KMS-11 (cell line): ENCODE data around the gene ZBTB48.

ENCODE experiments used
- H2AFZ ChIP-seq: fragments of 200-600 bp; sonication (generic); 2 replicates; pipeline ENCODE4 v1.6.1; 2016; ENCODE audit warnings: antibody characterized with exemption, mixed run types, low read depth
- H3K27ac ChIP-seq: fragments of 200-600 bp; sonication (generic); 2 replicates; pipeline ENCODE4 v1.6.1; 2016; ENCODE audit warnings: mild to moderate bottlenecking, mixed run types
- H3K27me3 ChIP-seq: fragments of 200-600 bp; sonication (generic); 2 replicates; pipeline ENCODE4 v1.6.1; 2017; ENCODE audit warnings: mild to moderate bottlenecking, low read depth, mixed run types, moderate library complexity; ENCODE audit not compliant: insufficient read depth
- H3K36me3 ChIP-seq: fragments of 200-600 bp; sonication (generic); 2 replicates; pipeline ENCODE4 v1.6.1; 2017; ENCODE audit warnings: mild to moderate bottlenecking, mixed run types; ENCODE audit not compliant: insufficient read depth
- H3K4me1 ChIP-seq: fragments of 200-600 bp; sonication (generic); 2 replicates; pipeline ENCODE4 v1.6.1; 2016; ENCODE audit warnings: mild to moderate bottlenecking, low read depth, mixed run types; ENCODE audit not compliant: poor library complexity, severe bottlenecking
- H3K4me2 ChIP-seq: fragments of 200-600 bp; sonication (generic); 2 replicates; pipeline ENCODE4 v1.7.0; 2016; ENCODE audit warnings: mild to moderate bottlenecking, mixed run types
- H3K4me3 ChIP-seq: fragments of 200-600 bp; sonication (generic); IDR thresholded peaks from 2 replicates; pipeline ENCODE4 v1.6.1; 2017; ENCODE audit warnings: low read depth, low read length, mixed read lengths; ENCODE audit not compliant: insufficient read depth
- H3K79me2 ChIP-seq: fragments of 200-600 bp; sonication (generic); 2 replicates; pipeline ENCODE4 v1.6.1; 2016; ENCODE audit warnings: low read depth, mixed run types; ENCODE audit not compliant: insufficient read depth
- H3K9ac ChIP-seq: fragments of 200-600 bp; sonication (generic); 2 replicates; pipeline ENCODE4 v1.6.1; 2016; ENCODE audit warnings: mild to moderate bottlenecking, mixed run types
- H4K20me1 ChIP-seq: fragments of 200-600 bp; sonication (generic); 2 replicates; pipeline ENCODE4 v1.6.1; 2016; ENCODE audit warnings: mild to moderate bottlenecking, mixed run types; ENCODE audit not compliant: insufficient read depth
- CTCF ChIP-seq: fragments of 200-600 bp; sonication (generic); conservative IDR thresholded peaks from 2 replicates; pipeline ENCODE4 v1.6.1; 2017; ENCODE audit warnings: low read depth, mild to moderate bottlenecking, antibody characterized with exemption, low read length, moderate library complexity, mixed read lengths

ZBTB48 gene

GRCh38 chr1:6570100-6570499 lies 9.7 kb upstream of the ZBTB48 start:
- Histone ChIP-seq H3K27ac (no peak overlapping the region), H3K4me1 (peaks cover 5% of the 10 kb centered on the region), H3K79me2 (no peaks in the 10 kb centered on the region), H3K4me3 (no peak overlapping the region), H3K36me3 (no peaks in the 10 kb centered on the region), H3K4me2 (no peak overlapping the region), H2AFZ (no peak overlapping the region), H3K27me3 (peaks cover 39% of the 10 kb centered on the region), H3K9ac (no peak overlapping the region), H4K20me1 (no peaks in the 10 kb centered on the region)
- TF ChIP-seq CTCF, result no peak

GRCh38 chr1:6570987-6571386 lies 8.8 kb upstream of the ZBTB48 start:
- no peak overlapping the region for H3K4me2 ChIP-seq
- H4K20me1 ChIP-seq, result no peaks in the 10 kb centered on the region
- H3K79me2 ChIP-seq, result no peaks in the 10 kb centered on the region
- H3K4me3 ChIP-seq, result no peak overlapping the region
- no peak overlapping the region for H3K27ac ChIP-seq
- no peak for TF ChIP-seq CTCF
- H3K36me3 ChIP-seq, result no peaks in the 10 kb centered on the region
- no peak overlapping the region for H2AFZ ChIP-seq
- peaks cover 5% of the 10 kb centered on the region for H3K4me1 ChIP-seq
- H3K9ac ChIP-seq, result no peak overlapping the region
- H3K27me3 ChIP-seq, result peaks cover 31% of the 10 kb centered on the region

GRCh38 chr1:6572653-6573383 lies 7.0 kb upstream of the ZBTB48 start:
- H2AFZ ChIP-seq, result no peak overlapping the region
- H3K27me3 ChIP-seq, result peaks cover 27% of the 10 kb centered on the region
- H3K36me3 ChIP-seq, result no peaks in the 10 kb centered on the region
- no peak overlapping the region for H3K27ac ChIP-seq
- no peaks in the 10 kb centered on the region for H4K20me1 ChIP-seq
- H3K79me2 ChIP-seq, result no peaks in the 10 kb centered on the region
- peaks cover 5% of the 10 kb centered on the region for H3K4me1 ChIP-seq
- H3K9ac ChIP-seq, result no peak overlapping the region
- H3K4me2 ChIP-seq, result no peak overlapping the region
- no peak for TF ChIP-seq CTCF
- no peak overlapping the region for H3K4me3 ChIP-seq

GRCh38 chr1:6574025-6574620 lies 5.7 kb upstream of the ZBTB48 start:
- Histone ChIP-seq H3K4me3 (no peak overlapping the region), H4K20me1 (no peaks in the 10 kb centered on the region), H3K4me1 (peaks cover 7% of the 10 kb centered on the region), H3K4me2 (no peak overlapping the region), H3K27ac (no peak overlapping the region), H3K9ac (no peak overlapping the region), H3K36me3 (no peaks in the 10 kb centered on the region), H2AFZ (no peak overlapping the region), H3K79me2 (no peaks in the 10 kb centered on the region), H3K27me3 (peaks cover 14% of the 10 kb centered on the region)
- no peak for TF ChIP-seq CTCF
